Mucosa of rectum (tissue), 2 donors: ENCODE results near the gene MAN1A2.
"Not testable (repeated sequence)": the region's sequence is repeated elsewhere in the genome, so short reads cannot be mapped to it uniquely, and the experiment has no call there.

Experiments used
- H3K27ac ChIP-seq, 2 donors: one replicate each; pipeline ENCODE4 v1.7.0; 2013; ENCODE audit warnings: inconsistent platforms in 2 of 2, low read depth in 2 of 2, low read length in 2 of 2
- H3K27me3 ChIP-seq, 2 donors: one replicate each; pipeline ENCODE4 v1.7.0; 2013; ENCODE audit warnings: low read length in 2 of 2; ENCODE audit not compliant: control insufficient read depth in 2 of 2, insufficient read depth in 2 of 2
- H3K36me3 ChIP-seq, 2 donors: one replicate each; pipeline ENCODE4 v1.7.0; 2013; ENCODE audit warnings: low read length in 2 of 2; ENCODE audit not compliant: control insufficient read depth in 2 of 2, insufficient read depth in 2 of 2
- H3K4me1 ChIP-seq, 2 donors: one replicate each; pipeline ENCODE4 v1.7.0; 2013; ENCODE audit warnings: low read length in 2 of 2, mild to moderate bottlenecking in 1 of 2; ENCODE audit not compliant: control insufficient read depth in 2 of 2, insufficient read depth in 2 of 2
- H3K4me3 ChIP-seq, 2 donors: one replicate each; pipeline ENCODE4 v1.7.0; 2013; ENCODE audit warnings: low read length in 2 of 2
- H3K9ac ChIP-seq, 2 donors: one replicate each; pipeline ENCODE4 v1.7.0; 2013; ENCODE audit warnings: low read length in 2 of 2, low read depth in 1 of 2, mild to moderate bottlenecking in 1 of 2
- H3K9me3 ChIP-seq, 2 donors: one replicate each; pipeline ENCODE4 v1.7.0; 2013; ENCODE audit warnings: low read length in 2 of 2; ENCODE audit not compliant: control insufficient read depth in 2 of 2
- donor health status: healthy.
- donor health status: Normal muscosa, but diverticular disease.

Gene MAN1A2

GRCh38 chr1:117473063-117473462, 105.8 kb downstream of the MAN1A2 start:
- H3K27ac ChIP-seq, result no peak overlapping the region
- no peaks in the 10 kb centered on the region for H3K36me3 ChIP-seq
- no peak overlapping the region for H3K9ac ChIP-seq
- no peaks in the 10 kb centered on the region for H3K9me3 ChIP-seq
- H3K4me1 ChIP-seq, result no peaks in the 10 kb centered on the region
- no peak overlapping the region for H3K4me3 ChIP-seq
- no peaks in the 10 kb centered on the region for H3K27me3 ChIP-seq

GRCh38 chr1:117475495-117475894, 108.2 kb downstream of the MAN1A2 start:
- not testable (repeated sequence) for H3K4me1 ChIP-seq, H3K9me3 ChIP-seq, H3K27me3 ChIP-seq, H3K27ac ChIP-seq, H3K4me3 ChIP-seq, H3K36me3 ChIP-seq, H3K9ac ChIP-seq

- no peaks in the 10 kb centered on the region for H3K36me3 ChIP-seq
- H3K27ac ChIP-seq, result no peak overlapping the region
- no peak overlapping the region for H3K4me3 ChIP-seq
- H3K27me3 ChIP-seq, result no peaks in the 10 kb centered on the region
- no peak overlapping the region for H3K9ac ChIP-seq
- no peaks in the 10 kb centered on the region for H3K4me1 ChIP-seq
- H3K9me3 ChIP-seq, result no peaks in the 10 kb centered on the region
Measured at GRCh38 chr1:117479086-117479485, 111.8 kb downstream of the MAN1A2 start.

GRCh38 chr1:117481410-117481809, 114.2 kb downstream of the MAN1A2 start:
- no peaks in the 10 kb centered on the region for H3K9me3 ChIP-seq
- no peaks in the 10 kb centered on the region for H3K4me1 ChIP-seq
- no peak overlapping the region for H3K4me3 ChIP-seq
- no peak overlapping the region for H3K9ac ChIP-seq
- H3K36me3 ChIP-seq, result no peaks in the 10 kb centered on the region
- no peaks in the 10 kb centered on the region for H3K27me3 ChIP-seq
- H3K27ac ChIP-seq, result no peak overlapping the region

- Histone ChIP-seq H3K4me3 (no peak overlapping the region), H3K27me3 (no peaks in the 10 kb centered on the region), H3K4me1 (no peaks in the 10 kb centered on the region), H3K9ac (no peak overlapping the region), H3K36me3 (peaks cover 0 to 2% of the 10 kb centered on the region in 2 donors), H3K27ac (no peak overlapping the region), H3K9me3 (no peaks in the 10 kb centered on the region)
Measured at GRCh38 chr1:117493906-117494305, 126.7 kb downstream of the MAN1A2 start.

- Histone ChIP-seq H3K27me3 (no peaks in the 10 kb centered on the region), H3K9me3 (no peaks in the 10 kb centered on the region), H3K36me3 (peaks cover 0 to 2% of the 10 kb centered on the region in 2 donors)
Measured at GRCh38 chr1:117495068-117495467, 127.8 kb downstream of the MAN1A2 start.

GRCh38 chr1:117499071-117499470, 131.8 kb downstream of the MAN1A2 start:
- Histone ChIP-seq H3K36me3 (peaks cover 2% of the 10 kb centered on the region in 2 donors), H3K4me3 (no peak overlapping the region), H3K27me3 (no peaks in the 10 kb centered on the region), H3K9me3 (no peaks in the 10 kb centered on the region), H3K27ac (no peak overlapping the region), H3K9ac (no peak overlapping the region), H3K4me1 (no peaks in the 10 kb centered on the region)

More at GRCh38 chr1:117495068-117495467, 127.8 kb downstream of the MAN1A2 start:
- no peaks in the 10 kb centered on the region for H3K4me1 ChIP-seq
- H3K9ac ChIP-seq, result no peak overlapping the region
- no peak overlapping the region for H3K27ac ChIP-seq
- no peak overlapping the region for H3K4me3 ChIP-seq

GRCh38 chr1:117500584-117500983, 133.3 kb downstream of the MAN1A2 start:
- no peaks in the 10 kb centered on the region for H3K9me3 ChIP-seq
- no peaks in the 10 kb centered on the region for H3K4me1 ChIP-seq
- no peak overlapping the region for H3K9ac ChIP-seq
- no peak overlapping the region for H3K27ac ChIP-seq
- H3K27me3 ChIP-seq, result no peaks in the 10 kb centered on the region
- no peak overlapping the region for H3K4me3 ChIP-seq
- H3K36me3 ChIP-seq, result peaks cover 2 to 6% of the 10 kb centered on the region in 2 donors

- no peaks in the 10 kb centered on the region for H3K27me3 ChIP-seq
- H3K4me1 ChIP-seq, result no peaks in the 10 kb centered on the region
- H3K36me3 ChIP-seq, result peaks cover 2 to 8% of the 10 kb centered on the region in 2 donors
- no peak overlapping the region for H3K9ac ChIP-seq
- H3K9me3 ChIP-seq, result no peaks in the 10 kb centered on the region
- H3K27ac ChIP-seq, result no peak overlapping the region
- no peak overlapping the region for H3K4me3 ChIP-seq
Measured at GRCh38 chr1:117501281-117501680, 134.0 kb downstream of the MAN1A2 start.

GRCh38 chr1:117511273-117511672, 144.0 kb downstream of the MAN1A2 start:
- Histone ChIP-seq H3K4me3 (no peak overlapping the region), H3K4me1 (no peaks in the 10 kb centered on the region), H3K9me3 (no peaks in the 10 kb centered on the region), H3K9ac (no peak overlapping the region), H3K27ac (no peak overlapping the region), H3K36me3 (peaks cover 3% of the 10 kb centered on the region in 2 donors), H3K27me3 (no peaks in the 10 kb centered on the region)

GRCh38 chr1:117512728-117513321, 145.6 kb downstream of the MAN1A2 start:
- H3K4me1 ChIP-seq, result no peaks in the 10 kb centered on the region
- H3K27me3 ChIP-seq, result no peaks in the 10 kb centered on the region
- H3K36me3 ChIP-seq, result peaks cover under 1 to 3% of the 10 kb centered on the region in 2 donors
- H3K9me3 ChIP-seq, result no peaks in the 10 kb centered on the region
- no peak overlapping the region for H3K27ac ChIP-seq
- H3K9ac ChIP-seq, result no peak overlapping the region
- no peak overlapping the region for H3K4me3 ChIP-seq
